NCI-H446 treated with DMSO at 0.1 percent for 48 hours (cell line): Measurements from ENCODE around the gene HS3ST2.
"Not testable (repeated sequence)": the region's sequence is repeated elsewhere in the genome, so short reads cannot be mapped to it uniquely, and the experiment has no call there.

Experiments
- DNase-seq: peaks from one replicate; lab custom pipeline; 2025; lab: John Stamatoyannopoulos, UW

Gene HS3ST2

GRCh38 chr16:22878955-22879354 is 65.0 kb downstream of the HS3ST2 start:
- no peak for DNase-seq

- DNase-seq, result no peak
These were observed 65.5 kb downstream of the HS3ST2 start for GRCh38 chr16:22879466-22879865.

- DNase-seq, result no peak
These were observed 69.0 kb downstream of the HS3ST2 start for GRCh38 chr16:22882981-22883380.

- no peak for DNase-seq
These were observed 72.0 kb downstream of the HS3ST2 start for GRCh38 chr16:22885951-22886350.

- DNase-seq, result no peak
These were observed 73.0 kb downstream of the HS3ST2 start for GRCh38 chr16:22886927-22887326.

GRCh38 chr16:22887445-22887844 is 73.5 kb downstream of the HS3ST2 start:
- no peak for DNase-seq

GRCh38 chr16:22888791-22889190 is 74.8 kb downstream of the HS3ST2 start:
- no peak for DNase-seq

- DNase-seq, result no peak
These were observed 77.0 kb downstream of the HS3ST2 start for GRCh38 chr16:22890976-22891375.

- DNase-seq, result no peak
These were observed 83.2 kb downstream of the HS3ST2 start for GRCh38 chr16:22897184-22897583.

GRCh38 chr16:22898131-22898530 is 84.2 kb downstream of the HS3ST2 start:
- DNase-seq, result no peak

- DNase-seq, result peak; percentile 17
These were observed 84.9 kb downstream of the HS3ST2 start for GRCh38 chr16:22898874-22899348.

- not testable (repeated sequence) for DNase-seq
These were observed 85.6 kb downstream of the HS3ST2 start for GRCh38 chr16:22899567-22899966.

GRCh38 chr16:22900863-22901262 is 86.9 kb downstream of the HS3ST2 start:
- no peak for DNase-seq

GRCh38 chr16:22901563-22901962 is 87.6 kb downstream of the HS3ST2 start:
- no peak for DNase-seq

- no peak for DNase-seq
These were observed 89.8 kb downstream of the HS3ST2 start for GRCh38 chr16:22903716-22904115.

GRCh38 chr16:22912654-22913053 is 98.7 kb downstream of the HS3ST2 start:
- DNase-seq, result no peak

GRCh38 chr16:22915003-22915402 is 101.0 kb downstream of the HS3ST2 start:
- DNase-seq, result no peak

GRCh38 chr16:22923491-22923890 is 109.5 kb downstream of the HS3ST2 start:
- DNase-seq, result no peak

GRCh38 chr16:22924492-22924891 is 110.5 kb downstream of the HS3ST2 start:
- no peak for DNase-seq

- no peak for DNase-seq
These were observed 112.3 kb downstream of the HS3ST2 start for GRCh38 chr16:22926105-22926751.

- DNase-seq, result no peak
These were observed 113.3 kb downstream of the HS3ST2 start for GRCh38 chr16:22927306-22927705.

GRCh38 chr16:22928882-22929435 is 115.0 kb downstream of the HS3ST2 start:
- no peak for DNase-seq

GRCh38 chr16:22929461-22929860 is 115.5 kb downstream of the HS3ST2 start:
- no peak for DNase-seq
